Esophagus squamous epithelium (tissue), 4 donors: ENCODE data around the gene CCDC33.

Experiments used
- CTCF ChIP-seq, 6 experiments: fragments of 450-650 bp in 4 of 6; fragments of 200-600 bp in 2 of 6; sonication (generic) in 2 of 6; IDR thresholded peaks; one replicate each; pipeline ENCODE4 v1.5.1; 2016 to 2019; ENCODE audit warnings: antibody characterized with exemption in 6 of 6, mild to moderate bottlenecking in 4 of 6, moderate library complexity in 4 of 6
- POLR2A ChIP-seq, 4 donors: fragments of 450-650 bp; IDR thresholded peaks; one replicate each; pipeline ENCODE4 v1.6.1; 2017; ENCODE audit warnings: antibody characterized with exemption in 4 of 4, mild to moderate bottlenecking in 4 of 4, moderate library complexity in 3 of 4

- no peak for TF ChIP-seq CTCF (IDR thresholded peaks at IDR 0.05)
- TF ChIP-seq POLR2A (IDR thresholded peaks at IDR 0.05): no peak
Measured at GRCh38 chr15:74202452-74203401, 33.4 kb upstream of the CCDC33 start, which contains the start of gene STRA6.
